Motor neuron (in vitro differentiated cells): Measurements from ENCODE around the gene KRTAP10-12. TPM values are rescaled to one million over a fixed set of nuclear protein-coding genes. Genes with fewer than 3 reads are reported as not detected.
"Not testable (repeated sequence)": the region's sequence is repeated elsewhere in the genome, so short reads cannot be mapped to it uniquely, and the experiment has no call there.

ENCODE experiments used
- ATAC-seq, 8 experiments: fragments of 200-7000 bp; cut with Tn5 transposase; replicated peaks in 6 of 8; 2 replicates each; pipeline ENCODE4 v1.8.0; 2021; ENCODE audit warnings: mild to moderate bottlenecking in 8 of 8, moderate library complexity in 8 of 8
- H3K27ac ChIP-seq, 2 donors: fragments of 250-450 bp; sonication (Bioruptor Pico); 2 replicates each; pipeline ENCODE4 v1.9.0; 2021; ENCODE audit warnings: antibody characterized with exemption in 2 of 2, mild to moderate bottlenecking in 2 of 2, moderate library complexity in 1 of 2
- H3K4me1 ChIP-seq, 2 donors: fragments of 250-450 bp; sonication (Bioruptor Pico); replicated peaks in 1 of 2; 2 replicates each; pipeline ENCODE4 v1.6.1; 2021; ENCODE audit warnings: antibody characterized with exemption in 2 of 2, mild to moderate bottlenecking in 2 of 2, moderate library complexity in 1 of 2
- H3K4me3 ChIP-seq, 5 donors: fragments of 250-450 bp; sonication (Bioruptor Pico); 2 replicates each; pipeline ENCODE4 v1.9.0; 2021; ENCODE audit warnings: antibody characterized with exemption in 5 of 5, mild to moderate bottlenecking in 5 of 5, moderate library complexity in 4 of 5
- WGBS, 10 experiments: fragments of 450-650 bp; shearing (Covaris generic); methylation state at CpG; one replicate each; pipeline ENCODE4 v1.0.0; 2022; 5-methylcytosine and 5-hydroxymethylcytosine counted together
- in situ Hi-C, 9 experiments: fragments of 400-800 bp; cut with MboI; loops; one replicate each; pipeline ENCODE4 v1.15.0; 2021; ENCODE audit warnings: low sequenced_read_pairs in 9 of 9, low pct_unique_long_range_greater_than_20kb in 2 of 9; ENCODE audit not compliant: unreplicated experiment in 9 of 9
- total RNA-seq, 8 experiments: library from RNA; unstranded; fragments of 300-600 nt; gene quantifications; 2 replicates each; pipeline versions ENCODE4 v1.2.3 to v1.2.4, GENCODE V29; 2022

The KRTAP10-12 gene
- total RNA-seq, 8 experiments from 2014 or later: 0.29 to 0.85 (median 0.56) TPM; not detected in 5

DNA sequence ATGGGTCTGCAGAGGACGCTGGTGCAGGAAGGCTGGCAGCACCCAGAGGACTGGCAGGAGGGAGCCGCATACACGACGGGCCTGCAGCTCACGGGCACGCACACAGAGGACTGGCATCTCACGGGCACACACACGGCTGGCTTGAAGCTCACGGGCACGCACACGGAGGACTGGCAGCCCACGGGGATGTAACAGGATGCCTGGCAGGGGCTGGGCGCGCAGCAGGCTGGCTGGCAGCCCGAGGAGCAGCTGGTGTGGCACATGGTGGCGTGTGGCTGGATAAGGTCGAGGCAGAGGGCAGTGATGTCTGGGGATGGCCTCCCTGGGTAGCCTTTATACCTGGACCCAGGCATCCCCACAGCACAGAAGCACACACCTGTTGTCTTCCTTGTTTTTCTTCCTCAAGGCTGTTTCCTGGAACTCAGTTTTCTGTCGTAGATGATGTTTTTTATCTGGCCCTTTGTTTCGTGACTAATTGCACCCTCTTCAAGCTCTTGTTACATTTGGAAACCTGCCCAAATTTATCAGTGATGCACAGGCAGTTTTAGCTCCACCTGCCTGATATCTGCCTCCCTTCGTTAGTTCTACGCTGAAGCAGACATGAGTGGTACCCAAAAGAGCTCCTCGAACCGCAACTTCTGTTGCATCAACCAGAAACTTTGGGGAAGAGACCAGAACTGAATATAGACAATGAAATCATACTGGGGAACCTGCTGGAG is 15.0 kb upstream of the KRTAP10-12 start, which contains the start of gene KRTAP12-1:
Gene KRTAP12-1, minus strand, starts transcription at position 303 of the 719 bp plus-strand sequence. Its CDS starts 40 bp downstream, at position 263.
- 27 to 96% (median 80%) methylated on average over 1 to 12 of the region's 23 CpGs; no CpG with 5 or more reads in 1 of the 10 experiments for WGBS, 10 experiments
- Histone ChIP-seq H3K4me3 (no peak within 1 kb of the TSS), H3K4me1 (peaks cover 4 to 10% of the 10 kb centered on the region in 2 donors), H3K27ac (no peak within 1 kb of the TSS)
- ATAC-seq: no peak
- in situ Hi-C loops: no loop called here

DNA sequence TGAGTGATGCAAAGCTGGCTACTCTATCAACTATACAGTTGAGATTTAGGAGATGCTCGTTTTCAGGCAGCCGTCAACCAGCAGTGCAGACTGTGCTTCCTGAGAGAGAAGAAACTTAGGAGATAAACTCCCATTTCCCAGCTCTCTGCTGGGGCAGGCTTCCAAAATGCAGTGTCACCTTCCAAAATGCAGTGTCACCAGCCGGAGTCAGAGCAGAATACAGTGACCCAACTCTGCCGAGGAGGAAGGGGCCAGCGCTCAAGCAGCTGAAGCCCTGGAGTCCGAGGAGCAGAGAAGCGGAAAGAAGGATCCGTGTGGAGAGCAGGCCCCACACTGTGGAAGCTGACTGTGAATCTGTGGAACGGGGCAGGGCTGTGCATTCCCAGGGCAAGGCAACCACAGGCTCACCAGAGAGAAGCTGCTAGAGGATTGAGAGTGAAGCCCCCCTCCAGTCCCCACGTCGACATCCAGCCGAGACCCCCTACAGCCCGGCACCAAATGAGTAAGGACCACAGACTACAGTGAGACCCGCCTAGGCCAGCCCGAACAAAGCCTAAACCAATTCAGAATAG is 14.3 kb upstream of the KRTAP10-12 start:
- ATAC-seq: no peak
- Histone ChIP-seq H3K4me1 (peaks cover 4 to 17% of the 10 kb centered on the region in 2 donors), H3K27ac (no peak overlapping the region), H3K4me3 (no peak overlapping the region)
- 7 to 82% (median 58%) methylated on average over 1 to 8 of the region's 15 CpGs; no CpG with 5 or more reads in 5 of the 10 experiments for WGBS, 10 experiments
- in situ Hi-C loops: no loop called here

DNA sequence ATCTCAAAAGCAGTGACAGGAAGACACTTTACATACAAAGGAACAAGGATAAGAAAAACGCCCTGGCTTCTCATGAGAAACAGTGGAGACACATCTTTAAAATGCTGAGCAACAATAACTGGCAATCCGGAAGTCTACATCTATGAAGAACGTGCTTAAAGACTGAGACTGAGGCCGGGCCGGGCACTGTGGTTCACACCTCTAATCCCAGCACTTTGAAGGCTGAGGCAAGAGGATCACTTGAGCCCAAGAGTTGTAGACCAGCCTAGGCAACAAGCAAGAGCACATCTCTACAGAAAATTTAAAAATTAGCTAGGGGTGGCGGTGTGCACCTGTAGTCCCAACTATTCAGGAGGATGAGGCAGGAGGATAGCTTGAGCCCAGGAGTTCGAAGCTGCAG is 12.9 kb upstream of the KRTAP10-12 start:
- in situ Hi-C loops: no loop called here
- WGBS, 10 experiments: 24 to 83% (median 39%) methylated on average over 1 to 7 of the region's 7 CpGs; no CpG with 5 or more reads in 2 of the 10 experiments
- ATAC-seq: no peak

DNA sequence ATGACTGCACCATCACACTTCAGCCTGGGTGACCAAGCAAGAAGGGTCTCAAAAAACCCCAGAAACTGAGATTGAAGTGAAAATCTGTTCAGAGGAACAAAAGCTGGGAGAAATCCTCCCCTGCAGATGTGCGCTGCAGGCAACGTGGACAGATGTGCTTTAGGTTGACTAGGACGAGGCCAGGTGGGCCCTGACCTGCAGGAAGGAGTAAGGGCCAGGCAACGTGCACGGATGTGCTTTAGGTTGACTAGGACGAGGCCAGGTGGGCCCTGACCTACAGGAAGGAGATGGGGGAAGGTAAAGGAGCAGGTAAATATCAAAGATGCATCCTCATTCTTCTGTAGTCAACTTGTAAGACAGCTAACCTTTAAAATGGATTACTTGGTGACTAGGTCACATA is 12.5 kb upstream of the KRTAP10-12 start:
- Histone ChIP-seq H3K4me1 (peaks cover 4 to 22% of the 10 kb centered on the region in 2 donors), H3K4me3 (no peak overlapping the region), H3K27ac (no peak overlapping the region)
- in situ Hi-C loops: no loop called here
- WGBS, 10 experiments: 0 to 87% (median 79%) methylated on average over 1 to 6 of the region's 6 CpGs; no CpG with 5 or more reads in 5 of the 10 experiments
- no peak for ATAC-seq

More for the DNA sequence above, 12.9 kb upstream of the KRTAP10-12 start:
- Histone ChIP-seq H3K4me3 (no peak overlapping the region), H3K4me1 (peaks cover 4 to 22% of the 10 kb centered on the region in 2 donors), H3K27ac (no peak overlapping the region)

DNA sequence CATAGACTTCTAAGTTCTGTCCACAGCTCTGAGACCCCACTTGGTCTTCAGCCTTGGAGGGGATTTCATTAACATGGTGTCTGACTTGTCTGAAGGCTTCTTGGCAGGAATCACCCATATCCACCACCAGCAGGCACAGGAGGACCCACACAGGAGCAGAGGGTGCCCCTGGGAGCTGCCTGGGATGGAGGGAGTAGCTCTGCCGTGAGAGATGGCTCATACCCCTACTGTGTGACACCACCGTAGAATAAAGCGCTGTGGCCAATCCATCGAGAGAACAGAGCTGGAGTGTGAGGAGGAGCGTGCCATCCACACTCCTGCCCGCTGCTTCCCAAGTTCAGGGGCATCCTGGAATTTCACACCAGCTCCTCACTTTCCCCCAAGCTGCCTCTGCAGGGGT is 11.9 kb upstream of the KRTAP10-12 start:
- H3K4me3 ChIP-seq, H3K27ac ChIP-seq: not testable (repeated sequence)
- 80% methylated on average over 1 of the region's 6 CpGs; no CpG with 5 or more reads in 9 of the 10 experiments for WGBS, 10 experiments

DNA sequence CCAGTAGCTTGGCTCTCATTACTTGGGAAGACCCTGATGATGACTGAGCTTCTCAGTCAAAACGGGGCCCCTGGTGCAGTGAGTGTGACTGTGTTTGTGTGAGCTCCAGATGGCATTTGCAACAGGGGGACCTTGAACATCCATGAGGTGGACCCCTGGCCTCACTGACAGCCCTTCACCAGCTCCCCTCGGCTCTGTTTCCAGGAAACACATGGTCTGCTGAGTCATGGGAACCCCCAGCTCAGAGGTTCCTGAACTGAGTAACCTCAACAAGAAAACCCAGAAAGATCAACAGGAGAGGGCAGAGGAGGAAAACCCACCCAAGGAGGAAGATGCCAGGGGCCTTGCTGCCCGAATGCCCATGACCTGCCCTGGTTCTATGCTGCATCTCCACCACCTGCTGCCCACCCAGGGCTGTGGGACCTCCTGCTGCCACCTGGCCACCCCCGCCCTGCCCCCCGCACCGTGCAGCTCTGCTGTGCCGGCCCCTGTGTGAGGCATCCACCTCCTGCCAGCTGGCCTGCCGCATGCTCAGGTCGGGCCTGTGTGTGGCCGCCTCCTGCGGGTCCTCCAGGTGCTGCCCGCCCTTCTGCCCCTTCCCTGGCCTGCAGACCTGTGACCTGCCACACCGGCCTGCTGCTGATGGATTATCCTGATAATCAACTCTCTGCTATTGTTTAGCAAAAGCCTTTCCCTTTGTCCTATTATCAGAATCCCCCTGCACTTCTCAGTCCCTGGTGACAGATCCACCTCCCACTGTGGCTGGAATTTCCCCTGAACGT is 10.8 kb upstream of the KRTAP10-12 start:
- 0 to 56% (median 8%) methylated on average over 2 to 4 of the region's 14 CpGs; no CpG with 5 or more reads in 6 of the 10 experiments for WGBS, 10 experiments
- peak in 5 of 8 experiments; percentile 36 to 70 (median 50) for ATAC-seq
- H3K27ac ChIP-seq: no peak overlapping the region
- no peak overlapping the region for H3K4me3 ChIP-seq
- in situ Hi-C loops: no loop called here
- H3K4me1 ChIP-seq: peaks cover 4 to 22% of the 10 kb centered on the region in 2 donors

More for the DNA sequence above, 11.9 kb upstream of the KRTAP10-12 start:
- ATAC-seq, in situ Hi-C loops: not testable (repeated sequence)
- H3K4me1 ChIP-seq: peaks cover 4 to 22% of the 10 kb centered on the region in 2 donors

DNA sequence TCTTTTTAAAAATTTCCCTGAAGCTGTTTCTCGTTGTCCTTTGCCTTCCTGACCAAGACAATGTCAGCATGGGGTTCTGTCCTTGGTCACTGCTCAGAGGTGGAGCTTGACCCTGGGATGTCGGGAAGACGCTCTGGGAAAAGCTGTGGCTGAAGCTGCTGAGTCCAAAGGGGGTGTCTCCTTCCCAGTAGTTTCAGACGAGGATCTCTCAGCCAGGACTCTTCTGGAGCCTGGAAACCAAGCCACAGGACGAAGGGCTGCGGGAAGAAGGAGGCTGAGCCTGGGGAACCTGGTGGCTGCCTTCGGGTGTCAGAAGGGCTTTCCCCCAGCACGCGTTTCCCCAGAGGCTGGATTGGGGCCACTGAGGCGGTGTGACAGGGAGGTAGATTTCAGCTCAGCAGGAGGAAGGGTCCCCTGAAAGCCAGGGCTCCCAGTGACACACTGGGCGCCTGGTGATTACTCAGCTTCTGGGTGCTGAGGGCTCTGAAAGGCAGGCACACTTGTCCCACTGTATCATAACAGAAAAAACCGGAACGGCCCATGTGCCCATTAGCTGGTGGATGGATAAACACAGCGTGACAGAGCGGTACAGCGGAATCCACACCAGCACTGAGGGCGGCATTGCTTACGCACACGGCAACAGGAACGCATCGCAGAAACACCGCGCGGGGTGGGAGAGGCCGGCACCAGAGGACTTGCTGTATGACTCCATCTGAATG is 10.0 kb upstream of the KRTAP10-12 start:
- Histone ChIP-seq H3K4me1 (peaks cover 4 to 22% of the 10 kb centered on the region in 2 donors), H3K27ac (no peak overlapping the region), H3K4me3 (no peak overlapping the region)
- in situ Hi-C loops: no loop called here
- peak in 2 of 8 experiments; percentile 44 to 52 for ATAC-seq
- 40 to 88% (median 67%) methylated on average over 3 to 13 of the region's 25 CpGs; no CpG with 5 or more reads in 1 of the 10 experiments for WGBS, 10 experiments

DNA sequence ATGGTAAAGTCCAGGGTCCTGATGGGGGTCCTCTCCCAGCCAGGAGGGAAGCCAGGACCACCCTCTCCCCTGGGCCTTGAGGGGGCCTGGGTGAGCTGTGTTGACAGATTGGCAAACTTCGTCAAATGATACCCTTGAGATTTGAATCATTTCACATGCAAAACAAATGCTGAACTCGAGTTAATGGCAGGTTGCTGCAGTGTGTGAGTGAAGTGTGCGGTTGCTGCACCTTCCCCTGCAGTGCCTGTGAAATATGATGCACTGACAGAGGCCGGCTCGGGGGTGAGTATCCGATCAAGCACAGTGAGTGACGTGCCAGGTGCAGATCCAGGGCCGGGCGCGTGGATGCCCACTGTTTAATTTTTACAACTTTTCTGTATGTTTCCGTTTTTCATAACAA is 9.3 kb upstream of the KRTAP10-12 start:
- peak in 3 of 8 experiments; percentile 30 to 52 (median 32) for ATAC-seq
- Histone ChIP-seq H3K4me3 (no peak overlapping the region), H3K4me1 (peaks cover 4 to 22% of the 10 kb centered on the region in 2 donors), H3K27ac (no peak overlapping the region)
- in situ Hi-C loops: no loop called here
- 0 to 90% (median 50%) methylated on average over 1 to 9 of the region's 11 CpGs; no CpG with 5 or more reads in 1 of the 10 experiments for WGBS, 10 experiments

DNA sequence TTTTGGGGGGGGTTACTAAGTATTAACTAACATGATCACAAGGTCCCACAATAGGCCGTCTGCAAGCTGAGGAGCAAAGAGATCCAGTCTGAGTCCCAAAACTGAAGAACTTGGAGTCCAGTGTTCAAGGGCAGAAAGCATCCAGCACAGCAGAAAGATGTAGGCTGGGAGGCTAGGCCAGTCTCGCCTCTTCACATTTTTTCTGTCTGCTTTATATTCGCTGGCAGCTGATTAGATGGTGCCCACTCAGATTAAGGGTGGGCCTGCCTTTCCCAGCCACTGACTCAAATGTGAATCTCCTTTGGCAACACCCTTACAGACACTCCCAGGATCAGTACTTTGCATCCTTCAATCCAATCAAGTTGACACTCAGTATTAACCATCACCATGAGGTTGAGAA is 7.2 kb upstream of the KRTAP10-12 start:
- WGBS, 10 experiments: 8 to 100% (median 86%) methylated on average over 1 to 2 of the region's 3 CpGs; no CpG with 5 or more reads in 5 of the 10 experiments

DNA sequence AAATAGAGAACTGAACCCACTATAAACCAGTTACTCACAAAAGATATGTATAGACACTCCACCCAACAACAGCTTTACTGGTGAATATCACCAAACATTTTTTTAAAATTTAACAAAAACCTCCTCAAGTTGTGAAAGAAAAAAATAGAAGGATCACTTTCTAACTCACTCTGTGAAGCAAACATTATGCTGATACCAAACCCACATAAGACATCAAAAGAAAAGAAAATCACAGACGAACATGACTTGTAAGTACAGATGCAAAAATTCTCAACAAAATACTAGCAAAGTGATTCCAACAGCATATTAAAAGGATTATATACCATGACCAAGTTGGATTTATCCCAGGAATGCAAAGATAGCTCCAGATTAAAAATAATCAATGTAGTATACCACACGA is 5.3 kb upstream of the KRTAP10-12 start:
- Histone ChIP-seq H3K4me1 (peaks cover 1 to 15% of the 10 kb centered on the region in 2 donors), H3K4me3 (no peak overlapping the region), H3K27ac (no peak overlapping the region)
- in situ Hi-C loops: no loop called here
- 0 to 86% (median 33%) methylated on average over 1 to 2 of the region's 2 CpGs; no CpG with 5 or more reads in 1 of the 10 experiments for WGBS, 10 experiments
- no peak for ATAC-seq

More for the DNA sequence above, 7.2 kb upstream of the KRTAP10-12 start:
- H3K27ac ChIP-seq, in situ Hi-C loops, ATAC-seq, H3K4me3 ChIP-seq: not testable (repeated sequence)
- H3K4me1 ChIP-seq: peaks cover 4 to 22% of the 10 kb centered on the region in 2 donors

DNA sequence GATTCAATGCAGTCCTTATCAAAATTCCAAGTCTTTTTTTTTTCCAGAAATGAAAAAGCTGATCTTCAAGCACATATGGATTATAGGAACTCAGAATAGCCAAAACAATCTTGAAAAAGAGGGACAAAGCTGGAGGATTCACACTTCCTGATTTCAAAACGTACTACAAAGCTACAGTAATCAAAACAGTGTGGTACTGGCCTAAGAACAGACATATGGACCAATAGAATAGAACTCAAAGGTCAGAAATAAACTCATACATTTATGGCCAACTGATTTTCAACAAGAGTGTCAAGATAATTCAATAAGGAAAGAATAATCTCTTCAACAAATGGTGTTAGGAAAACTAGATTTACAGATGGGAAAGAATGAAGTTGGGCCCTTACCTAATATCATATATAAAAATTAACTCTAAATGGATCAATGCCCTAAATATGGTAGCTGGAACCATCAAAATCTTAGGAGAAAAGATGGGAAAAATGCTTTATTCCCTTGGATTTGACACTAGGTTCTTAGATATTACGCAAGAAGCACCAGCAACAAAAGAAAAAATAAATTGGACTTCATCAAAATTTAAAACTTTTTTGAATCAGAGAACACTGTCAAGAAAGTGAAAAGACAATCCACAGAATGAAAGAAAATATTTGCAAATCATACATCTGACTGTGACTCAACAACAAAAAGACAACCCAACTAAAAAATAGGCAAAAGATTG is 4.0 kb upstream of the KRTAP10-12 start:
- no peak for ATAC-seq
- Histone ChIP-seq H3K27ac (no peak overlapping the region), H3K4me1 (peaks cover 0 to 8% of the 10 kb centered on the region in 2 donors), H3K4me3 (no peak overlapping the region)
- in situ Hi-C loops: no loop called here
- 36 to 100% (median 65%) methylated on average over 1 to 2 of the region's 2 CpGs for whole genome bisulfite sequencing, 10 experiments

DNA sequence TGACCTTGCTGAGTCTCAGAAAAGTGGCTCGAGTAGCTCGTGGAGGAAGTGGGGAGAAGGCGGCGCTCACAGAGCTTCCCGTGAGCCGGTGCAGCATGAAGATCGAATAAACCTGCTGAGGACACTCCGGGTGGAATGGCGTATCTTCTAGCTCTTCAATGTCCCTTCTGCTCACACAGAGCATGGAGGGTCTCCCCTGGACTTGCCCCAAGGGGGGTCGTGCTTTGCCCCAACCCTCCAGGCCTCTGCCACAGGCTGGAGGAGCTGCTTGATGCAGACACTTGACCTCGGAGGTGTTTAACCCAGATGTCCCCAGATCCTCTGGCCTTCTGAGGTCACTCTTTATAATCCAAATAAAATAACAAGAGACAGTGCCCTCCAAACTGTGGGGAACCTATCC is 2.2 kb upstream of the KRTAP10-12 start:
- in situ Hi-C loops: no loop called here
- 30 to 93% (median 56%) methylated on average over 2 to 8 of the region's 11 CpGs; no CpG with 5 or more reads in 2 of the 10 experiments for WGBS, 10 experiments

More for the DNA sequence above, 2.2 kb upstream of the KRTAP10-12 start:
- ATAC-seq: no peak
- peaks cover 0 to 14% of the 10 kb centered on the region in 2 donors for H3K4me1 ChIP-seq
- H3K4me3 ChIP-seq: no peak overlapping the region
- H3K27ac ChIP-seq: no peak overlapping the region
